ENCODE results near the gene NTN1.
"Not testable (repeated sequence)": the region's sequence is repeated elsewhere in the genome, so short reads cannot be mapped to it uniquely, and the experiment has no call there.

NTN1 gene

GRCh38 chr17:9125722-9126121 lies 104.4 kb downstream of the NTN1 start:
- DNase-seq = no peak

GRCh38 chr17:9127340-9127739 lies 106.0 kb downstream of the NTN1 start:
- no peak for DNase-seq

- no peak for DNase-seq
These were observed 110.1 kb downstream of the NTN1 start for GRCh38 chr17:9131371-9131770.

GRCh38 chr17:9132291-9132690 lies 111.0 kb downstream of the NTN1 start:
- no peak for DNase-seq

DNA sequence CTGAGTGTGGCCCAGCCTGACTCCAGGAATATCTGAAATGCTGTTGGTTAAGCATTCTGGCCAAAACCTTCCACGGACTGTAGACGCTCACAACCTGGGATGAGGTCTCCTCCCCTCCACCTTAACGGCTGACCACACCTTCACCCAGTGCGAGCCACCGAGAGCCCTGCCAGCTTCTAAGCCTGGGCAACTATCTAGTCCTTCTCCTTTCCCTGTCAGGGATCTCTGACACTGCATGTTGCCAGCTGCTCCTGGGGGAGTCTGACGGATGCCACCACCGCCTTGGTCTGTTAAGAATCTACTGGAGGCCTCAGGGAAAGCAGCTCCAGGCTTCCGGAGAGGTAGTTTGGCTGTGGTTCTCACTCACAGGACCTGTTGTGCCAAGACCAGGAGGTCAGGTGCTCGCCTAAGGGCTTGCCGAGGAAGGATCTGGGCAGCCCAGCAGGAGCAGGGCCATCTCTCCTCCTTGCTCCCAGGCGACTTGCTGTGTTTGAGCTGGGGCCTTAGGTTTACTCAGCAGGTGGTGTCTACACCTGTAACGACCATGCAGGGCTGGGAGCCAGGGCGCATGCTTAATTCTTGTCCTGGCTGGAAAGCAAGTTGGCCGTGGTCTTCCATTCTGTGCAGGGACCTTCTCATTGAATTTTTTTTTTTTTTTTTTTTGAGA lies 111.8 kb downstream of the NTN1 start:
- no peak for DNase-seq

GRCh38 chr17:9138161-9138717 lies 116.9 kb downstream of the NTN1 start:
- DNase-seq = no peak

DNA sequence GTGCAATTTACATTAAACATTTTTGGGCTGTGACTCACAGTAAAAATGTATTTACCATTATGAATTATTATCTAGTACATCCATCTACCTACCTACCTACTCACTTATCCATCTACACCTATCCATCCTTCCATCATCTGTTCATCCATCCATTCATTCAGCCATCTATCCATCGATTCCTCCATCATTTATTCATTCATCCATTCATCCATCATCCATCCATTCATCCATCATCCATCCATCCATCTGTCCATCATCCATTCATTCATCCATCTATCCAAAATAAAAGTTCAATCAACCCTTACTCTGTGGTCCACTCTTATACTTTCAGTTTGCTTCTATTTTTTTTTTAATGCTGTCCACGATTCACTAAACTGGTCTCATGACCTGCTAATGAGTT lies 118.4 kb downstream of the NTN1 start:
- no peak for DNase-seq

DNA sequence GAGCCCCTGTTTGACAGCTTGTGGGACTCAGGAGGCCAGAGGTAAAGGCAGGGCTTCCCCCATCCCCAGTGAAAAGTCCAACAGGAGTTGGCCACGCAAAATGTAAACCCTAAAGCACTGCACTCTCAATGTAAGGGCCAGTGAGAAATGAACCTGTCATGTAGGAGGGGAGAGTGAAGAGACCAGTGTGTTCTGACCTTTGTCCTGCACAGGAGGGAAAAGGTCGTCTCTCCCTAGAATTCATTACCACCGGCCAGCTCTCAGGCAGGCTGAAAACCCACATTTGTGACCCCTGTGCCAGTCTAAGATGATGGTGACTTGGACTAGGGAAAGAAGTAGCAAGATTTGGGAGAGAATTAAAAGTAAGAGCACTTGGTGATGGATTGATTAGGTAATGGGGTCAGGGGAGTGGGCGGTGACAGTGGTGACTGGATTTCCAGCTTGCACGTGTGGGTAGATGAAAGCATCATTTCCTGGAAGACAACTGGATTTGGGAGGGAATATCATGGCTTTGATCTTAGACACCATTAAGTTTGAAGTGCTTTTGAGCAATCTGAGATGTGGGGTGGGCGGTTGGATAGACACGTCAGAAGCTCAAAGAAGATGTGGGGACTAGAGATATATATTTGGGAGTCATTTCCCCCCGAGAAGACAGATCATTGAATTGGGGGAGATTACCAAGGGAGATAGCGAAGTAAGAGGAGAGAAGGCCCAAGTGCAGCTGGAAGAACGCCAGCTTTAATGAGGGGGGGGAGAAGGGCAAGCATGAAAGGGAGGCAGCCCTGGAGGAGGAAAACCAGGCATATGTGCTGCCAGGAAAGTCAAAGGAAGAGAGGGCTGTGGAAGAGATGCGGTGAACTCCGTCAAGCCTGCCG lies 119.5 kb downstream of the NTN1 start:
- DNase-seq = no peak

DNA sequence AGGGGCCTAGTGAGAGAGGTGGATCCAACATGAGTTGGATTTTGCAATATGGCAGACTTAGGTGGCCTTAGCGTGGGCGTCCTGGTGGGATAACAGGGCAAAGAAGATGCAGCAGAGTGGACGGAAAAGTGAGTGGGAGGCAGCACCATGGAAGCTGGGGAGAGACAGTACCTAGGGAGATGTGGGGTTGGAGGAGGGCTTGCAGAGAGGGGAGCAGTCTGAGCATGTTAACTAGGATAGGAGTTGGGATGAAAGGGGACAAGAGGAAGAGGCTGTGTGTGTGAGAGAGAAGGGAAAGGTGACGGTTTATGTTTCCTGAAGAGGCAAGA lies 120.1 kb downstream of the NTN1 start:
- DNase-seq = no peak

DNA sequence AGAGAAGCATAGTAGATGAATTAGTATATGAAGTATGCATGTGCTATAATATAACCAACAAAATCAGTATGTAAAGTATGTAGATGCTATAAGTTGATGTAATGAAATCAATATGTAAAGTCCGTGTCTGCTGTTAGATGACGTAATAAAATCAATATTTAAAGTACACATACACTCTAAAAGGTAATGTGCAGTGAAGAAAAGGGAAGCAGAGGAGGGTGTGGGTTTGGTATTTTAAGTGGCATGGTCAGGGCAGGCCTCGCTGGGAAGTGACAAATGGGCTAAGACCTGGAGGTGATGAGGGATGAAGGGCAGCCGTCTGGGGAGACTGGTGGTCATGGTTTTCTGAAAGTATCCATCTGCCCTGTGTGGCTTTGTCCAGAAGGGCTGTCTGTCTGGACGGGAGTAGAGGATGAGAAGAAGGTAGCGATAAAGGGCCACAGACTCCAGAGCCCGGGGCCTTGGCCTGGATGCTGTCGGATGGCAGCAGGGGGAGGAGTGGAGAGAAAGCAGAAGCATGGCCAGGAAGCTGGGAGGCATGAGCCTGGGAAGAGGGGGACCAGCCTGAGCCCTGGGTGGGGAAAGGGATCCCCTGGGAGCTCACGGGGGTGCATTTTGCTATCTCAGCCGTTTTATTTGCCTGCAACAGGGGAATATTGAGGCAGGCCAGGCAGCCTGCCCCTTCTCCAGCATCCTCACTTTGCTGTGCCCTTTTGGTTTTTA lies 121.6 kb downstream of the NTN1 start:
- DNase-seq = no peak

GRCh38 chr17:9144502-9145249 lies 123.4 kb downstream of the NTN1 start:
- DNase-seq = no peak

- no peak for DNase-seq
These were observed 124.8 kb downstream of the NTN1 start for GRCh38 chr17:9146064-9146463.

GRCh38 chr17:9148905-9149525 lies 127.7 kb downstream of the NTN1 start:
- DNase-seq = no peak

DNA sequence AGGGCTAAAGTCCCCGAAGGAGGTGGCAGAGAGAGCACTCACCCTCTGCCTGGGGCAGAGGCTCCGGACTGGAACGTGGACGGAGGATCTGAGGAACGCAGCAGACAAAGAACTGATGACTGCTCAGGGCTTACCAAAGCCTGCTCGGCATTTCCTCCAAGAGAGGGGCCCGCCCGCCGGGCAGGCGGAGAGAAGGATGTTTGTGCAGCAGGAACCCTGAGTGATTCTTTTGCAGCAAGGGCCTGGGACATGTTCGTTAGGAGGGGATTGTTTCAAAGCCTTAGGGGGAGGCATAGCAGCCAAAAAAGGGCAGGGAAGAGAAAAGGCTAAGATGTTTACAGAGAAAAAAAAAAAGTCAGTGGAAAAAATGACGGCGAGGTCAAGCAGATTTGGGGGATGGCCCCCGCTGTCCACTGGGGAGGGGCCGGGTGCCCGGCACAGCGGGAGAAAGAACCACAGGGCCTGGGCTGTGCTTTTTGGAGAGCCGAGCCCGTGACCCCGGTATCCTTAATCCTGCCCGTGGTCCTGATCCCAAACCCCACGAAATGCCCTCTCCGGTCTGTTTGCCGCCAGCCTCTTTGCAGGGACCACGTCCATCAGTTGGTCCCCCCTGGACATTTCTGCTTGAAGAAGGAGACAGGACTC lies 129.3 kb downstream of the NTN1 start:
- no peak for DNase-seq

DNA sequence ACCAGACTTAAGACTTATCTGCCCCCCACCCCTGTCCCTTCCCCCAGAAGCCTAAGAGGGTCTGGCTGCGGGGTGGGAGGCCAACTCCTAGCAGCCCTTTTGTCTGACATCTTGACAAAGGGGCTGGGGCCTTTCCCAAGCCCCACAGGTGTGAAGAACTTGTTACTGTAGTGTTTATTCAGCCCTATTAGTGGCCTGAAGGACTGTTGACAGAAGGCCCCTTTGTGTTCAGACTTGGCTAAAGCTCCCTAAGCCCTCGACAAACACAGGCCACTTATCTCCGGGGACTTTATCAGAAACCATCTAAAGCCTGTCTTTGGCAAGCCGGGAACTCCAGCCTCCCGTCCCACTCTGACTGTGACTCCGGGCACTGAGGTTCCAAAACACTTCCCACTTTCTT lies 129.8 kb downstream of the NTN1 start:
- no peak for DNase-seq

DNA sequence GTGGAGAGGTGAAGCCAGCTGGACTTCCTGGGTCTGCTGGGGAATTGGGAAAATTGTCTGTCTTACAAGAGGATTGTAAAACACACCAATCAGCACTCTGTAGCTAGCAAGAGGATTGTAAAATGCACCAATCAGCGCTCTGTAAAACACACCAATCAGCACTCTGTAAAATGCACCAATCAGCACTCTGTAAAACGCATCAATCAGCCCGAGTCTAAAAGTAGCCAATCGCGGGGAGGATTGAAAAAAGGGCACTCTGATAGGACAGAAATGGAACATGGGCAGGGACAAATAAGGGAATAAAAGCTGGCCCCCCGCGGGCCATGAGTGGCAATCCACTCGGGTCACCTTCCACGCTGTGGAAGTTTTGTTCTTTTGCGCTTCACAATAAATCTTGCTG lies 130.4 kb downstream of the NTN1 start:
- DNase-seq = not testable (repeated sequence)

DNA sequence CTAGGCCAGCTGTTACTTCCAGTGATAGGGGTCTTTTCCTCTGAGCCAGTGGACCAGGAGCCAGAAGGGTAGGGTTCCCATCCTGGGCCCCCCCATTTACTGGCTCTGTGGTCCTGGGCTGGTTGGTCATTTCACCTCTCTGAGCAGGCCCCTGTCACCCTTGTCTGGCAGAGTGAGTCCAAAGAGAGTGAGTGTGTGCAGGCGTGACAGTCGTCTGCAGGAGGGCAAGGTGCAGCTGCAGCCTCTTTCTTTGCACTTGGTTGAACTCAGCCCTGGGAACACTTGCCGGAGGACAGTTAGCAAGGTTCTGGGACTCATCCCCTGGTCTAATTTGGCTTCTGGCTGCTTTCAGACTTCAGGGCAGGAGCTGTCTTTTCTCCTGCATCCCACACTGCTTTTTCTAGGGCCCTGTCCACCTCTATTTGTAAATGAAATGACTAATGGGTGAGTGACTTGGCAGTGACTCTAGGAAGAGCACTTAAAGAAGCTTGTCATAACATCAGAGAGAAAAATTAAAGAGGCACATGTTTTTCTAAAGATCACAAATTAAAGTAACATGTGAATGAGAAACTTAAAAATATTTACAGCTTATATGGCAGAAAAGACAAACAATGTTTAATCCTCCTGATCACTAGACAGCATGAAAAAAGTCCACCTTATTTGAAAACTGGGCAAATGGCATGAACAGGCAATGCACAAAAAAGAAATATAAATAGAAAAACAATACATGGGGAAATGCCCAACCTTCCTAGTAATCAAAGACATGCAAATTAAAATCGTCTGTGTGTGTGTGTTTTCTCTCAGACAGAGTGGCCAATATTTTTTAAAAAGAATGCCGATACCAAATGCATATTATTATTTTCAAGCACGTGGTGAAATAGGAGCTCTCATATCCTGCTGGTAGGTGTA lies 137.5 kb downstream of the NTN1 start:
- DNase-seq = no peak

DNA sequence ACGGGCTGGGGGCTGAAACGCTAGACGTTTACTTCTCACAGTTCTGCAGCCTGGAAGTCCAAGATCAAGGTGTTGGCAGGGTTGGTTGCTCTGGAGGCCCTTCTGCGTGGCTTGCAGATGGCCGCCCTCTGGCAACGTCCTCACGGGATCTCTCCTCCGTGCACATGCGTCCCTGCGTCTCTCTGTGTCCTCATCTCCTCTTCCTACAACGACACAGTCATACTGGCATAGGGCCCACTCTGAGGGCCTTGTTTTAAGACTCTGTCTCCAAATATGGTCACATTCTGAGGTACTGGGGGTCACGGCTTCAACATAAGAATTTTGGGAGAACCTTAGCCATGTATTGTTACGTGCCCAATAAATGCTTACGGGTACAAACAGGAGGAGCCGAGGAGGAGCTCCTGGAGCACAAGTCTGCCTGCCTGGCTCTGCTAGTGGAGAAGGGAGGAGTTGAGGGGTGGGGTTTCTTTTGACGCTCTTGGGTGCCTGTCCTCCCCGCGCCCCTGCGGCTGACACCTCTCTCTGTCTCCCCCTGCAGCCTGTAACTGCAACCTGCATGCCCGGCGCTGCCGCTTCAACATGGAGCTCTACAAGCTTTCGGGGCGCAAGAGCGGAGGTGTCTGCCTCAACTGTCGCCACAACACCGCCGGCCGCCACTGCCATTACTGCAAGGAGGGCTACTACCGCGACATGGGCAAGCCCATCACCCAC lies 141.1 kb downstream of the NTN1 start:
- DNase-seq = no peak

- DNase-seq = no peak
These were observed 145.5 kb downstream of the NTN1 start for GRCh38 chr17:9166788-9167187.

- DNase-seq = no peak
These were observed 146.1 kb downstream of the NTN1 start for GRCh38 chr17:9167379-9167778.

Data from NCI-H446 (cell line).